Tibial nerve (tissue), 3 donors: Measurements from ENCODE around the gene BMP4.

Source experiments
- CTCF ChIP-seq, 5 experiments: fragments of 200-600 bp in 3 of 5; fragments of 450-650 bp in 2 of 5; sonication (generic) in 3 of 5; IDR thresholded peaks; one replicate each; pipeline ENCODE4 v1.5.1; 2016 to 2019; ENCODE audit warnings: antibody characterized with exemption in 5 of 5, mild to moderate bottlenecking in 3 of 5, moderate library complexity in 2 of 5
- POLR2A ChIP-seq, 2 donors: fragments of 450-650 bp; IDR thresholded peaks; one replicate each; pipeline ENCODE4 v1.6.1; 2017; ENCODE audit warnings: antibody characterized with exemption in 2 of 2, mild to moderate bottlenecking in 2 of 2, moderate library complexity in 2 of 2

GRCh38 chr14:53916239-53916638 is 40.4 kb downstream of the BMP4 start:
- TF ChIP-seq CTCF (IDR thresholded peaks at IDR 0.05), result no peak
- no peak for TF ChIP-seq POLR2A (IDR thresholded peaks at IDR 0.05)
